Measurements from ENCODE around the gene ABHD12B. TPM values are rescaled to one million over a fixed set of nuclear protein-coding genes. Genes with fewer than 3 reads are reported as not detected.

The ABHD12B gene
- total and polyA plus RNA-seq, 2 of the 13 experiments (the other 11 are each of a cell fraction or from before 2014, with no cell fraction given) = not detected

GRCh38 chr14:50935126-50936015 lies 63.5 kb downstream of the ABHD12B start (continued):
- peak; percentile 79 for TF ChIP-seq IKZF5 (CRISPR knock-in tag; IDR thresholded peaks at IDR 0.05)
- TF ChIP-seq ZNF746 (CRISPR knock-in tag; IDR thresholded peaks at IDR 0.05) = no peak
- peak; percentile 30; the same call in 1 of the 2 replicates for TF ChIP-seq MIER2 (CRISPR knock-in tag; IDR thresholded peaks at IDR 0.05)
- 0 out of 2 replicates have a peak, but pooled peaks have one; percentile 45 for TF ChIP-seq KDM3A (CRISPR knock-in tag; IDR thresholded peaks at IDR 0.05; ENCODE audit: low read depth)
- TF ChIP-seq JARID2 (CRISPR knock-in tag; IDR thresholded peaks at IDR 0.05; ENCODE audit: insufficient replicate concordance) = no peak
- TF ChIP-seq ZKSCAN8 (CRISPR knock-in tag; IDR thresholded peaks at IDR 0.05; ENCODE audit: borderline replicate concordance) = peak; percentile 45; the same call in 1 of the 2 replicates
- TF ChIP-seq KDM6A (CRISPR knock-in tag; IDR thresholded peaks at IDR 0.05; ENCODE audit: low read depth) = peak; percentile 78
- peak; percentile 55; the same call in 1 of the 2 replicates for TF ChIP-seq SIX1 (CRISPR knock-in tag; IDR thresholded peaks at IDR 0.05; ENCODE audit: borderline replicate concordance)
- no peak for TF ChIP-seq HNRNPK (IDR thresholded peaks at IDR 0.05; ENCODE audit: low read depth, low read length, poor library complexity, severe bottlenecking)
- TF ChIP-seq ZBTB7B (CRISPR knock-in tag; IDR thresholded peaks at IDR 0.05) = peak; percentile 48; the same call in 1 of the 2 replicates
- TF ChIP-seq TGIF2 (CRISPR knock-in tag; IDR thresholded peaks at IDR 0.05) = peak; percentile 81
- TF ChIP-seq ZNF670 (CRISPR knock-in tag; IDR thresholded peaks at IDR 0.05; ENCODE audit: borderline replicate concordance) = no peak
- no peak for TF ChIP-seq NPAS2 (CRISPR knock-in tag; IDR thresholded peaks at IDR 0.05; ENCODE audit: borderline replicate concordance)
- TF ChIP-seq ZNF768 (CRISPR knock-in tag; IDR thresholded peaks at IDR 0.05) = no peak
- TF ChIP-seq ZGPAT (CRISPR knock-in tag; IDR thresholded peaks at IDR 0.05) = peak; percentile 70
- peak; percentile 46; the same call in 1 of the 2 replicates for TF ChIP-seq CHD4 (IDR thresholded peaks at IDR 0.05; ENCODE audit: borderline replicate concordance, low read length)
- TF ChIP-seq ZSCAN20 (CRISPR knock-in tag; IDR thresholded peaks at IDR 0.05; ENCODE audit: borderline replicate concordance) = peak; percentile 92; the same call in 1 of the 2 replicates
- peak; percentile 64; the same call in 1 of the 2 replicates for TF ChIP-seq TCF7 (IDR thresholded peaks at IDR 0.05; ENCODE audit: low read depth)
- TF ChIP-seq ZNF652 (CRISPR knock-in tag; IDR thresholded peaks at IDR 0.05; ENCODE audit: borderline replicate concordance, low read depth) = peak; percentile 77
- TF ChIP-seq EP300 (IDR thresholded peaks at IDR 0.05; ENCODE audit: low read depth in 2 of 2, low read length in 2 of 2) = peak; percentile 58 to 85
- TF ChIP-seq EP300 (CRISPR knock-in tag; IDR thresholded peaks at IDR 0.05; ENCODE audit: borderline replicate concordance) = peak; percentile 23; the same call in 1 of the 2 replicates
- TF ChIP-seq ZNF136 (CRISPR knock-in tag; IDR thresholded peaks at IDR 0.05; ENCODE audit: low read depth) = no peak
- peak; percentile 94 for TF ChIP-seq ARID5B (CRISPR knock-in tag; IDR thresholded peaks at IDR 0.05)
- TF ChIP-seq RNF2 (conservative IDR thresholded peaks at IDR 0.05; ENCODE audit: low read depth) = no peak
